GM12873 (cell line): ENCODE data around the gene TMPRSS6.

ENCODE experiments used
- TF ChIP-seq, protein P1 (sequence below): IDR thresholded peaks from 2 replicates; pipeline ENCODE4 v1.5.1; 2012; ENCODE audit warnings: low read depth, mild to moderate bottlenecking, moderate library complexity, low read length, control low read depth; ENCODE audit not compliant: insufficient read depth; ENCODE audit errors: missing control alignments

The TMPRSS6 gene

DNA sequence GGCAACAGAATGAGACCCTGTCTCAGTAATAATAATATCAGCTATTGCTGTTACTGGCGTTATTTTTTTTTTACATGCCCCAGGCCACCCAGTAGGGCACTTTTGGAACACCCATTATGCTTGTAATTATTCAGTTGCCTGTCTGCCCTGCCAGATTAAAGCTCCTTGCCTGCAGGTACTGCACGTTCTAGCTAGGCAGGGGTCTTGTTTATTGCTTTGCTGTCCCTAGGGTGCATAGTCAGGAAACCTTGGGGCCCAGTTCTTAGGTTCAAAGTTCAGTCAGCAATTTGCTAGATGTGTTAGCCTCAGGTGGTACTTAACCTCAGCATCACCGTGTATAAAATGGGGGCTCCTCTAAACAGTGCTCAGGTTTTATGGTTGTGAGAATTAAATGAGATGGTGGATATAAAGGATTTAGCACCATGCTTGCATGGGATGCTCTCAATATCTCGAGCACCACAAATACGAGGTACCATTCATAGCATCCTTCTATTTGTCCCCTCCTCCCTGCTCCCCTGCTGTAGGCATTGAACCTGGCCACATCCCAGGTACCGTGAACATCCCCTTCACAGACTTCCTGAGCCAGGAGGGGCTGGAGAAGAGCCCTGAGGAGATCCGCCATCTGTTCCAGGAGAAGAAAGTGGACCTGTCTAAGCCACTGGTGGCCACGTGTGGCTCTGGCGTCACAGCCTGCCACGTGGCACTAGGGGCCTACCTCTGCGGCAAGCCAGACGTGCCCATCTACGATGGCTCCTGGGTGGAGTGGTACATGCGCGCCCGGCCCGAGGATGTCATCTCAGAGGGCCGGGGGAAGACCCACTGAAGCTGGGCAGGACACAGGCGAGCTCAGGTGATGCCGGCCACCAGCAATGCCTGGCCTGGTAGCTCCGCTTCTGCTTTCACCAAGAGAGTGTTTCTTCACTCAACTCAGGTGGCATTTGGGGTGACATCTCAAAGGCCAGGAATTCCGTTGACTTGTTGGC is 80.5 kb downstream of the TMPRSS6 start:
- TF ChIP-seq, protein P1, sequence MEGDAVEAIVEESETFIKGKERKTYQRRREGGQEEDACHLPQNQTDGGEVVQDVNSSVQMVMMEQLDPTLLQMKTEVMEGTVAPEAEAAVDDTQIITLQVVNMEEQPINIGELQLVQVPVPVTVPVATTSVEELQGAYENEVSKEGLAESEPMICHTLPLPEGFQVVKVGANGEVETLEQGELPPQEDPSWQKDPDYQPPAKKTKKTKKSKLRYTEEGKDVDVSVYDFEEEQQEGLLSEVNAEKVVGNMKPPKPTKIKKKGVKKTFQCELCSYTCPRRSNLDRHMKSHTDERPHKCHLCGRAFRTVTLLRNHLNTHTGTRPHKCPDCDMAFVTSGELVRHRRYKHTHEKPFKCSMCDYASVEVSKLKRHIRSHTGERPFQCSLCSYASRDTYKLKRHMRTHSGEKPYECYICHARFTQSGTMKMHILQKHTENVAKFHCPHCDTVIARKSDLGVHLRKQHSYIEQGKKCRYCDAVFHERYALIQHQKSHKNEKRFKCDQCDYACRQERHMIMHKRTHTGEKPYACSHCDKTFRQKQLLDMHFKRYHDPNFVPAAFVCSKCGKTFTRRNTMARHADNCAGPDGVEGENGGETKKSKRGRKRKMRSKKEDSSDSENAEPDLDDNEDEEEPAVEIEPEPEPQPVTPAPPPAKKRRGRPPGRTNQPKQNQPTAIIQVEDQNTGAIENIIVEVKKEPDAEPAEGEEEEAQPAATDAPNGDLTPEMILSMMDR = no peak

DNA sequence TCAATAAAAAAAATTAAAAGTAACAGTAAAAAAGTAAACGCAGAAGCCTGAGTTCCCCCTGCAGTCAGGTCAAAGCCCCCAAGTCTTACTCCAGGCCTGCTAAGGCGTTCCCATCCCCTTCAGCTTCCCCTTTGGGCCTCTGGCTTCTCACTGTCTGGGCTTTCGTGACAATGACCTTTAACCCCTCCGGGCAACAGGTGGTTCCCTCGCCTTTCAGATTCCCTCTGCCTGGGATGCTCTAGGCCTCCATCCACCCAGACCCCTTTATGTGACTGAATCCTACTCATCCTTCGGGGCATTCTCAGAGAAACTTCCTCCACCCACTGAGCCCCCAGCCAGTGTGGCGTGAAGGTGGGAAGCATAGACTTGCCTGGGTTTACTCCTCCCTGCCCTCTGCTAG is 82.0 kb downstream of the TMPRSS6 start:
- TF ChIP-seq, protein P1 = no peak

DNA sequence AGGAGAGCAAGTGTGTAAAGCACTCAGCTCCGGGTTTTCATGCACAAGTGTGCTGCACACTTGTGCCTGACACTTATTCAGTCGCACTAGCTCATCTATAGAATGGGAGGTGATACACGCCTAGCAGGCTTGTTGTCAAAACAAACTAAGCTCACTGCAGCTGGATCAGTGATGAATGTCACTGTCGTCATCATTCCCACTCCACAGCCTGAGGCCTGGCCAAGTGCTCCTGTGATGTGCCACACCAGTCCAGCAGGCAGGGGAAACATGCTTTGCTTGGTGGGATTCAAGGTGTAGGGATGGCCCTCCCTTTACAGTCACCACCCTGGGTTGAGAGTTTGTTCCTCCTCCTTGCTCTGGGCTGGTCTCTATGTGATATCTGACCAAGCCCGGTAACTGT is 83.2 kb downstream of the TMPRSS6 start:
- TF ChIP-seq, protein P1 = no peak

DNA sequence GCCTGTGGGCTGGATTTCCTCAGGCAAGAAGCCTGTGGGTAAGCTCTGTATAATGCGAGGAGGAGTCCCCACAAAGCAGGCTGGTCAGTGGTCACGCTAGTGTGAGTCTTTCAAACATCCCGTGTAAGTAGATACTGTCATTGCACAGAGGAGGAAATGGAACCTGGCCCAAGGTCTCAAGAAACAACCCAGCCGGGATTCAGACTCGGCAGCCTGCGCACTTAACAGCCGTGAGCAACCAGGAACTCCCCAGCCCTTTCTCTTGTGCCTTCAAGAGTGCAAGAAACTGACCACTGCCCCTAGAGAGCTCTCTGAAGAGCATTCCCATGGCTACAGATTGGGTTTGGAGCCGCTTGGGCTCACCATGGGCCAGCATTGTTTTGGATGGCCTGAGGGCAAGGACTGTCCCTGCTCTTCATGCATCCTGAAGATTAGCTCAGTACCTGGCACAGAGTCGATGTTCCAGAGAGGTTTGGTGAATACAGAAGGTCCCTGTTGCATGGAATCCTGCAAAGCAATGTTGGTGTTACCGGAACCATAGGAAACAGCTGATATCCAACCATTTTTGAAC is 83.9 kb downstream of the TMPRSS6 start:
- TF ChIP-seq, protein P1 = no peak

DNA sequence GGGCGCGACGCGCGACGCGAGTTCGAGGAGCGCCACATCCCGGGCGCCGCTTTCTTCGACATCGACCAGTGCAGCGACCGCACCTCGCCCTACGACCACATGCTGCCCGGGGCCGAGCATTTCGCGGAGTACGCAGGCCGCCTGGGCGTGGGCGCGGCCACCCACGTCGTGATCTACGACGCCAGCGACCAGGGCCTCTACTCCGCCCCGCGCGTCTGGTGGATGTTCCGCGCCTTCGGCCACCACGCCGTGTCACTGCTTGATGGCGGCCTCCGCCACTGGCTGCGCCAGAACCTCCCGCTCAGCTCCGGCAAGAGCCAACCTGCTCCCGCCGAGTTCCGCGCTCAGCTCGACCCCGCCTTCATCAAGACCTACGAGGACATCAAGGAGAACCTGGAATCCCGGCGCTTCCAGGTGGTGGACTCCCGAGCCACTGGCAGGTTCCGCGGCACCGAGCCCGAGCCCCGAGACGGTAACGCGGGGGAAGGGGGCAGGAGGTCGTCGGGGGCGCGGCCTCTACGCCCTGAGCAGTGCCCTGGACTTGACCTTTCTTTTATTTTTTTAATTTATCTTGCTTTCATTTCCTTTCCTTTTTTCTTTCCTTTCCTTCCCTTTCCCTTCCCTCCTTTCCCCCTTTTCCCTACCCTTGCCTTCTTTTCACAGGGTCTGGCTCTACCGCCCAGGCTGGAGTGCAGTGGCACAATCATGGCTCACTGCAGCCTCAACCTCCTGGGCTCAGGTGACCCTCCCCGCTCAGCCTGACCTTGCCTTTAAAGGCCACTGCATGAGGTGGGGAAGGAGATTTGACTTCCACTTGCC is 85.0 kb downstream of the TMPRSS6 start:
- TF ChIP-seq, protein P1 = no peak

DNA sequence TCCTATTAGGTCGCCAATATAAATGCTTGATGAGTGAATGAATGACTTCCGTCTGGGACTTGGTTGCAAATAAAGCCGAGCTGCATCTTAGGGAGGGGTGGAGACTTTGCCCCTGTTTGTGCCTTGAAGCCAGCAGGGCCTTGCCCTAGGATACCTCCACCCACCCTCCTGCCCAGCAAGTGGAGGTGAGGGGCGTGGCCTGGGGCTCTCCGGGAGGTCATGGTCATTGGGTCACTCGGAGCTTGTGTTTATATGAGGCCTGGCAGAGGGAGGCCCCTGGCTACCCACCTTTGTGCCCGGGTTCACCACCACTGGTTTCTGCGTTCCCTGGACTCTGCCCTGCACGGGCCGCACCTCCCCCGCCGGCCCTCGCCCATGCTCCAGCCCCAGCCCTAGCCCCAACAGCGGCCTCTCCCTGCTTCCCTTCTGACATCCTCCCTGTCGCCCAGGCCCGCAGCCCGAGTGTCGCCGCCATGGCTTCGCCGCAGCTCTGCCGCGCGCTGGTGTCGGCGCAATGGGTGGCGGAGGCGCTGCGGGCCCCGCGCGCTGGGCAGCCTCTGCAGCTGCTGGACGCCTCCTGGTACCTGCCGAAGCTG is 85.7 kb downstream of the TMPRSS6 start:
- TF ChIP-seq, protein P1 = no peak
